HepG2 (cell line): ENCODE data around the gene EPHB4. TPM values are rescaled to one million over a fixed set of nuclear protein-coding genes. Genes with fewer than 3 reads are reported as not detected.

Experiments
- JUN ChIP-seq: sonication (generic); formaldehyde crosslinking; IDR thresholded peaks from 2 replicates; pipeline ENCODE4 v1.4.0; 2020; ENCODE audit warnings: mild to moderate bottlenecking, missing genetic modification reagents
- KAT7 ChIP-seq: IDR thresholded peaks from 2 replicates; pipeline ENCODE4 v1.6.1; 2018; ENCODE audit warnings: borderline replicate concordance, missing compliant biosample characterization
- MYC ChIP-seq: sonication (generic); formaldehyde crosslinking; IDR thresholded peaks from 2 replicates; pipeline ENCODE4 v1.9.0; 2021; ENCODE audit warnings: missing genetic modification reagents, borderline replicate concordance
- NR3C1 ChIP-seq: sonication (generic); formaldehyde crosslinking; IDR thresholded peaks from 2 replicates; pipeline ENCODE4 v1.4.0; 2020; ENCODE audit warnings: missing genetic modification reagents
- TMF1 ChIP-seq: sonication (generic); formaldehyde crosslinking; IDR thresholded peaks from 2 replicates; pipeline ENCODE4 v1.8.1; 2022; ENCODE audit warnings: low read depth, missing genetic modification reagents
- U2AF1 ChIP-seq: fragments of 200-400 bp; formaldehyde crosslinking; optimal IDR thresholded peaks from 2 replicates; pipeline ENCODE3; 2017; ENCODE audit warnings: mild to moderate bottlenecking, low read depth, low read length
- ZNF558 ChIP-seq: sonication (generic); formaldehyde crosslinking; IDR thresholded peaks from 2 replicates; pipeline ENCODE4 v1.9.0; 2022; ENCODE audit warnings: mild to moderate bottlenecking, missing genetic modification reagents, borderline replicate concordance
- polyA plus RNA-seq, 8 experiments: library from polyadenylated mRNA; depleted of rRNA in 3 of 8; stranded (reverse) in 7 of 8; unstranded in 1 of 8; fragments of >200 nt; fragmentation: Illumina TruSeq in 4 of 8; extraction: Trizol in 4 of 8; gene quantifications; 2 replicates each; pipeline versions ENCODE4 v1.2.1 to v1.2.3, GENCODE V29; 2011 to 2016; ENCODE audit warnings: low read depth in 4 of 8, missing spikeins in 1 of 8, mixed read lengths in 1 of 8; ENCODE audit not compliant: insufficient read depth in 1 of 8
- total RNA-seq, 5 experiments: library from RNA; depleted of rRNA; stranded (reverse); fragments of >200 nt; fragmentation: Illumina TruSeq; extraction: Trizol; gene quantifications; 2 replicates each; pipeline ENCODE4 v1.2.3, GENCODE V29; 2016; ENCODE audit warnings: low read depth in 1 of 5
- TF ChIP-seq, protein P1 (sequence below): sonication (generic); formaldehyde crosslinking; IDR thresholded peaks from 2 replicates; pipeline ENCODE4 v1.5.1; 2020; ENCODE audit warnings: mild to moderate bottlenecking, missing genetic modification reagents, moderate library complexity
- TF ChIP-seq, protein P2 (sequence below): sonication (generic); formaldehyde crosslinking; IDR thresholded peaks from 2 replicates; pipeline ENCODE4 v1.5.0; 2020; ENCODE audit warnings: mild to moderate bottlenecking, missing genetic modification reagents
- TF ChIP-seq, protein P3 (sequence below): sonication (generic); formaldehyde crosslinking; IDR thresholded peaks from 2 replicates; pipeline ENCODE4 v1.5.1; 2020; ENCODE audit warnings: missing genetic modification reagents, mild to moderate bottlenecking, borderline replicate concordance
- TF ChIP-seq, protein P4 (sequence below): sonication (generic); formaldehyde crosslinking; IDR thresholded peaks from 2 replicates; pipeline ENCODE4 v1.8.0; 2022; ENCODE audit warnings: mild to moderate bottlenecking, missing genetic modification reagents; ENCODE audit not compliant: insufficient replicate concordance
- TF ChIP-seq, protein P5 (sequence below): sonication (generic); formaldehyde crosslinking; IDR thresholded peaks from 2 replicates; pipeline ENCODE4 v1.5.0; 2020; ENCODE audit warnings: missing genetic modification reagents, mild to moderate bottlenecking, borderline replicate concordance
- TF ChIP-seq, protein P6 (sequence below): sonication (generic); formaldehyde crosslinking; IDR thresholded peaks from 2 replicates; pipeline ENCODE4 v1.5.0; 2020; ENCODE audit warnings: missing genetic modification reagents
- TF ChIP-seq, protein P7 (sequence below): sonication (generic); formaldehyde crosslinking; IDR thresholded peaks from 2 replicates; pipeline ENCODE4 v1.8.0; 2022; ENCODE audit warnings: mild to moderate bottlenecking, missing genetic modification reagents, borderline replicate concordance

The EPHB4 gene
- total and polyA plus RNA-seq, 2 of the 13 experiments (the other 11 are each of a cell fraction or from before 2014, with no cell fraction given), result 61.4 to 69.6 TPM

DNA sequence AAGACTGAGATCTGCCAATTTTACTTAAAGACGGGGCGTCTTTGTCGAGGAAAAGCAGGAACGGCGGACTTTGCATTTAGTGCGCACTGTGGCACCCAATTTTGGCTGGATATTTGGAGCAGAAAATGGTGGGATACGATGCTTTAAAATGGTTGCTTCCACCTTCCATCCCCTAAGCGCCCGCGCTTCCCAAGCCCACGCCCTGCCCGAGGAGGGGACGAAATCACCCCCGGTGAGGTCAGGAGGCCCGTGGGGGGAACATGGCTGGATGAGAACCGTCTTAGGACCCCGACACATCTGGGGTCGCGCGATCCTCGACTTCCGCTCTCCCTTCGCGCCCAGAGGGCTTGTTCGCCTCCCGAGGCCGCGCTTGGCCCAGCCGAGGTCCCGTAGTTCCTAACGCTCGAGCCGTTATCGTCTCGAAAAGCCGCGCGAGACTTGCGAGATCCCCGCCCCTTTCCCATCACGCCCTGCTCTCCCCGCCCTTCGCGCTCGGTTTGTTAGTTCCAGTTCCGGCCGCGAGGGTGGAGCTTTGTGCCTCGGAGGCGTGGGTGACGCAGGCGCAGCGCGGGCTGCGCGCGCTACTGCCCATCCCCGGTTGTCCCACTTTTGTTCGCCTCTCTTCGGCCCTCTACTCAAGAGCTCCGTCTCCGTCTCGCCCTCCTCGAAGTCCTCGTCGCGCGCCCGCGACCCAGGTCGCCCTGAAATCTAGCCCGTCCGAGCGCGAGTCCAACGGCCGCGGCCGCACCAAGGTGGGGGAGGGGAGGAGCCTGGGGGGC is 47.4 kb upstream of the EPHB4 start, which contains the start of gene SRRT (continued):
- TF ChIP-seq, protein P1, sequence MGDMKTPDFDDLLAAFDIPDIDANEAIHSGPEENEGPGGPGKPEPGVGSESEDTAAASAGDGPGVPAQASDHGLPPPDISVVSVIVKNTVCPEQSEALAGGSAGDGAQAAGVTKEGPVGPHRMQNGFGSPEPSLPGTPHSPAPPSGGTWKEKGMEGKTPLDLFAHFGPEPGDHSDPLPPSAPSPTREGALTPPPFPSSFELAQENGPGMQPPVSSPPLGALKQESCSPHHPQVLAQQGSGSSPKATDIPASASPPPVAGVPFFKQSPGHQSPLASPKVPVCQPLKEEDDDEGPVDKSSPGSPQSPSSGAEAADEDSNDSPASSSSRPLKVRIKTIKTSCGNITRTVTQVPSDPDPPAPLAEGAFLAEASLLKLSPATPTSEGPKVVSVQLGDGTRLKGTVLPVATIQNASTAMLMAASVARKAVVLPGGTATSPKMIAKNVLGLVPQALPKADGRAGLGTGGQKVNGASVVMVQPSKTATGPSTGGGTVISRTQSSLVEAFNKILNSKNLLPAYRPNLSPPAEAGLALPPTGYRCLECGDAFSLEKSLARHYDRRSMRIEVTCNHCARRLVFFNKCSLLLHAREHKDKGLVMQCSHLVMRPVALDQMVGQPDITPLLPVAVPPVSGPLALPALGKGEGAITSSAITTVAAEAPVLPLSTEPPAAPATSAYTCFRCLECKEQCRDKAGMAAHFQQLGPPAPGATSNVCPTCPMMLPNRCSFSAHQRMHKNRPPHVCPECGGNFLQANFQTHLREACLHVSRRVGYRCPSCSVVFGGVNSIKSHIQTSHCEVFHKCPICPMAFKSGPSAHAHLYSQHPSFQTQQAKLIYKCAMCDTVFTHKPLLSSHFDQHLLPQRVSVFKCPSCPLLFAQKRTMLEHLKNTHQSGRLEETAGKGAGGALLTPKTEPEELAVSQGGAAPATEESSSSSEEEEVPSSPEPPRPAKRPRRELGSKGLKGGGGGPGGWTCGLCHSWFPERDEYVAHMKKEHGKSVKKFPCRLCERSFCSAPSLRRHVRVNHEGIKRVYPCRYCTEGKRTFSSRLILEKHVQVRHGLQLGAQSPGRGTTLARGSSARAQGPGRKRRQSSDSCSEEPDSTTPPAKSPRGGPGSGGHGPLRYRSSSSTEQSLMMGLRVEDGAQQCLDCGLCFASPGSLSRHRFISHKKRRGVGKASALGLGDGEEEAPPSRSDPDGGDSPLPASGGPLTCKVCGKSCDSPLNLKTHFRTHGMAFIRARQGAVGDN (CRISPR knock-in tag), result peak; percentile 97
- peak; percentile 74; the same call in 1 of the 2 replicates for TF ChIP-seq ZNF558
- TF ChIP-seq, protein P2, sequence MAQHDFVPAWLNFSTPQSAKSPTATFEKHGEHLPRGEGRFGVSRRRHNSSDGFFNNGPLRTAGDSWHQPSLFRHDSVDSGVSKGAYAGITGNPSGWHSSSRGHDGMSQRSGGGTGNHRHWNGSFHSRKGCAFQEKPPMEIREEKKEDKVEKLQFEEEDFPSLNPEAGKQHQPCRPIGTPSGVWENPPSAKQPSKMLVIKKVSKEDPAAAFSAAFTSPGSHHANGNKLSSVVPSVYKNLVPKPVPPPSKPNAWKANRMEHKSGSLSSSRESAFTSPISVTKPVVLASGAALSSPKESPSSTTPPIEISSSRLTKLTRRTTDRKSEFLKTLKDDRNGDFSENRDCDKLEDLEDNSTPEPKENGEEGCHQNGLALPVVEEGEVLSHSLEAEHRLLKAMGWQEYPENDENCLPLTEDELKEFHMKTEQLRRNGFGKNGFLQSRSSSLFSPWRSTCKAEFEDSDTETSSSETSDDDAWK, result no peak
- no peak for TF ChIP-seq NR3C1
- TF ChIP-seq, protein P3, sequence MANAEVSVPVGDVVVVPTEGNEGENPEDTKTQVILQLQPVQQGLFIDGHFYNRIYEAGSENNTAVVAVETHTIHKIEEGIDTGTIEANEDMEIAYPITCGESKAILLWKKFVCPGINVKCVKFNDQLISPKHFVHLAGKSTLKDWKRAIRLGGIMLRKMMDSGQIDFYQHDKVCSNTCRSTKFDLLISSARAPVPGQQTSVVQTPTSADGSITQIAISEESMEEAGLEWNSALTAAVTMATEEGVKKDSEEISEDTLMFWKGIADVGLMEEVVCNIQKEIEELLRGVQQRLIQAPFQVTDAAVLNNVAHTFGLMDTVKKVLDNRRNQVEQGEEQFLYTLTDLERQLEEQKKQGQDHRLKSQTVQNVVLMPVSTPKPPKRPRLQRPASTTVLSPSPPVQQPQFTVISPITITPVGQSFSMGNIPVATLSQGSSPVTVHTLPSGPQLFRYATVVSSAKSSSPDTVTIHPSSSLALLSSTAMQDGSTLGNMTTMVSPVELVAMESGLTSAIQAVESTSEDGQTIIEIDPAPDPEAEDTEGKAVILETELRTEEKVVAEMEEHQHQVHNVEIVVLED (CRISPR knock-in tag), result peak; percentile 92
- TF ChIP-seq, protein P4, sequence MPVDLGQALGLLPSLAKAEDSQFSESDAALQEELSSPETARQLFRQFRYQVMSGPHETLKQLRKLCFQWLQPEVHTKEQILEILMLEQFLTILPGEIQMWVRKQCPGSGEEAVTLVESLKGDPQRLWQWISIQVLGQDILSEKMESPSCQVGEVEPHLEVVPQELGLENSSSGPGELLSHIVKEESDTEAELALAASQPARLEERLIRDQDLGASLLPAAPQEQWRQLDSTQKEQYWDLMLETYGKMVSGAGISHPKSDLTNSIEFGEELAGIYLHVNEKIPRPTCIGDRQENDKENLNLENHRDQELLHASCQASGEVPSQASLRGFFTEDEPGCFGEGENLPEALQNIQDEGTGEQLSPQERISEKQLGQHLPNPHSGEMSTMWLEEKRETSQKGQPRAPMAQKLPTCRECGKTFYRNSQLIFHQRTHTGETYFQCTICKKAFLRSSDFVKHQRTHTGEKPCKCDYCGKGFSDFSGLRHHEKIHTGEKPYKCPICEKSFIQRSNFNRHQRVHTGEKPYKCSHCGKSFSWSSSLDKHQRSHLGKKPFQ (CRISPR knock-in tag), result peak; percentile 72
- TF ChIP-seq, protein P5, sequence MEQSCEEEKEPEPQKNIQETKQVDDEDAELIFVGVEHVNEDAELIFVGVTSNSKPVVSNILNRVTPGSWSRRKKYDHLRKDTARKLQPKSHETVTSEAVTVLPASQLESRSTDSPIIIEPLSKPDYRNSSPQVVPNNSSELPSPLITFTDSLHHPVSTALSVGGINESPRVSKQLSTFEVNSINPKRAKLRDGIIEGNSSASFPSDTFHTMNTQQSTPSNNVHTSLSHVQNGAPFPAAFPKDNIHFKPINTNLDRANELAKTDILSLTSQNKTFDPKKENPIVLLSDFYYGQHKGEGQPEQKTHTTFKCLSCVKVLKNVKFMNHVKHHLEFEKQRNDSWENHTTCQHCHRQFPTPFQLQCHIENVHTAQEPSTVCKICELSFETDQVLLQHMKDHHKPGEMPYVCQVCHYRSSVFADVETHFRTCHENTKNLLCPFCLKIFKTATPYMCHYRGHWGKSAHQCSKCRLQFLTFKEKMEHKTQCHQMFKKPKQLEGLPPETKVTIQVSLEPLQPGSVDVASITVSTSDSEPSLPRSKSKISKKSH (CRISPR knock-in tag), result peak; percentile 75; the same call in 1 of the 2 replicates
- TF ChIP-seq TMF1 (CRISPR knock-in tag), result peak; percentile 89
- TF ChIP-seq, protein P6, sequence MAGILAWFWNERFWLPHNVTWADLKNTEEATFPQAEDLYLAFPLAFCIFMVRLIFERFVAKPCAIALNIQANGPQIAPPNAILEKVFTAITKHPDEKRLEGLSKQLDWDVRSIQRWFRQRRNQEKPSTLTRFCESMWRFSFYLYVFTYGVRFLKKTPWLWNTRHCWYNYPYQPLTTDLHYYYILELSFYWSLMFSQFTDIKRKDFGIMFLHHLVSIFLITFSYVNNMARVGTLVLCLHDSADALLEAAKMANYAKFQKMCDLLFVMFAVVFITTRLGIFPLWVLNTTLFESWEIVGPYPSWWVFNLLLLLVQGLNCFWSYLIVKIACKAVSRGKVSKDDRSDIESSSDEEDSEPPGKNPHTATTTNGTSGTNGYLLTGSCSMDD (CRISPR knock-in tag), result no peak
- TF ChIP-seq, protein P7, sequence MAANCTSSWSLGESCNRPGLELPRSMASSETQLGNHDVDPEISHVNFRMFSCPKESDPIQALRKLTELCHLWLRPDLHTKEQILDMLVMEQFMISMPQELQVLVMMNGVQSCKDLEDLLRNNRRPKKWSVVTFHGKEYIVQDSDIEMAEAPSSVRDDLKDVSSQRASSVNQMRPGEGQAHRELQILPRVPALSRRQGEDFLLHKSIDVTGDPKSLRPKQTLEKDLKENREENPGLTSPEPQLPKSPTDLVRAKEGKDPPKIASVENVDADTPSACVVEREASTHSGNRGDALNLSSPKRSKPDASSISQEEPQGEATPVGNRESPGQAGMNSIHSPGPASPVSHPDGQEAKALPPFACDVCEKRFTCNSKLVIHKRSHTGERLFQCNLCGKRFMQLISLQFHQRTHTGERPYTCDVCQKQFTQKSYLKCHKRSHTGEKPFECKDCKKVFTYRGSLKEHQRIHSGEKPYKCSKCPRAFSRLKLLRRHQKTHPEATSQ (CRISPR knock-in tag), result peak; percentile 88; the same call in 1 of the 2 replicates
- no peak for TF ChIP-seq JUN (CRISPR knock-in tag)
- peak; percentile 58; the same call in 1 of the 2 replicates for TF ChIP-seq MYC (CRISPR knock-in tag)
- no peak for TF ChIP-seq U2AF1
- peak; percentile 69 for TF ChIP-seq KAT7 (CRISPR knock-in tag)
